NB4 (cell line): ENCODE measurements around the gene SKOR2.

ENCODE experiments used
- DNase-seq: peaks from one replicate; pipeline ENCODE4 v3.0.0; 2010; ENCODE audit warnings: low read depth
- H3K4me3 ChIP-seq: one replicate; pipeline ENCODE4 v1.5.1; 2011; ENCODE audit warnings: mild to moderate bottlenecking, low read depth, low read length, moderate library complexity
- CTCF ChIP-seq: IDR thresholded peaks from one replicate; pipeline ENCODE4 v1.5.1; 2012; ENCODE audit warnings: low read depth, low read length
- MAX ChIP-seq: IDR thresholded peaks from 2 replicates; pipeline ENCODE4 v1.6.1; 2011; ENCODE audit warnings: low read depth, low read length
- MYC ChIP-seq: IDR thresholded peaks from 2 replicates; pipeline ENCODE4 v1.6.1; 2011; ENCODE audit warnings: low read depth, low read length
- POLR2A ChIP-seq: IDR thresholded peaks from 2 replicates; pipeline ENCODE4 v1.6.1; 2011; ENCODE audit warnings: mild to moderate bottlenecking; ENCODE audit not compliant: insufficient read length; ENCODE audit errors: extremely low read depth

Gene SKOR2

GRCh38 chr18:47247036-47247415 lies 4.4 kb downstream of the SKOR2 start:
- DNase-seq = no peak
- TF ChIP-seq MAX (no peak), MYC (no peak), CTCF (no peak), POLR2A (no peak)
- H3K4me3 ChIP-seq = no peak overlapping the region

- DNase-seq = no peak
- TF ChIP-seq MAX (no peak), MYC (no peak), CTCF (no peak), POLR2A (no peak)
- no peak overlapping the region for H3K4me3 ChIP-seq
Measured at GRCh38 chr18:47246027-47246971, 5.2 kb downstream of the SKOR2 start.

GRCh38 chr18:47244086-47244485 lies 7.4 kb downstream of the SKOR2 start:
- TF ChIP-seq MYC = no peak
- no peak for DNase-seq
- no peak overlapping the region for H3K4me3 ChIP-seq

GRCh38 chr18:47235096-47235495 lies 16.4 kb downstream of the SKOR2 start:
- DNase-seq = peak; percentile 9
- no peak for TF ChIP-seq MYC
- TF ChIP-seq CTCF = no peak
- TF ChIP-seq POLR2A = no peak
- no peak for TF ChIP-seq MAX
- H3K4me3 ChIP-seq = no peak overlapping the region

- TF ChIP-seq MAX (no peak), MYC (no peak), CTCF (no peak), POLR2A (no peak)
- no peak for DNase-seq
- no peak overlapping the region for H3K4me3 ChIP-seq
Measured at GRCh38 chr18:47226660-47227059, 24.8 kb downstream of the SKOR2 start.

- peak; percentile 57 for DNase-seq
- no peak overlapping the region for H3K4me3 ChIP-seq
- TF ChIP-seq MYC (no peak), CTCF (peak; percentile 39), MAX (no peak; the same call in 1 of the 2 replicates), POLR2A (no peak)
Measured at GRCh38 chr18:47215554-47216138, 35.8 kb downstream of the SKOR2 start.
